Measurements from ENCODE around the gene CSH2.
A peak's percentile ranks its signal among the peaks of the same experiment; 100 is the strongest.
"Not testable (repeated sequence)": the region's sequence is repeated elsewhere in the genome, so short reads cannot be mapped to it uniquely, and the experiment has no call there.

Gene CSH2

DNA sequence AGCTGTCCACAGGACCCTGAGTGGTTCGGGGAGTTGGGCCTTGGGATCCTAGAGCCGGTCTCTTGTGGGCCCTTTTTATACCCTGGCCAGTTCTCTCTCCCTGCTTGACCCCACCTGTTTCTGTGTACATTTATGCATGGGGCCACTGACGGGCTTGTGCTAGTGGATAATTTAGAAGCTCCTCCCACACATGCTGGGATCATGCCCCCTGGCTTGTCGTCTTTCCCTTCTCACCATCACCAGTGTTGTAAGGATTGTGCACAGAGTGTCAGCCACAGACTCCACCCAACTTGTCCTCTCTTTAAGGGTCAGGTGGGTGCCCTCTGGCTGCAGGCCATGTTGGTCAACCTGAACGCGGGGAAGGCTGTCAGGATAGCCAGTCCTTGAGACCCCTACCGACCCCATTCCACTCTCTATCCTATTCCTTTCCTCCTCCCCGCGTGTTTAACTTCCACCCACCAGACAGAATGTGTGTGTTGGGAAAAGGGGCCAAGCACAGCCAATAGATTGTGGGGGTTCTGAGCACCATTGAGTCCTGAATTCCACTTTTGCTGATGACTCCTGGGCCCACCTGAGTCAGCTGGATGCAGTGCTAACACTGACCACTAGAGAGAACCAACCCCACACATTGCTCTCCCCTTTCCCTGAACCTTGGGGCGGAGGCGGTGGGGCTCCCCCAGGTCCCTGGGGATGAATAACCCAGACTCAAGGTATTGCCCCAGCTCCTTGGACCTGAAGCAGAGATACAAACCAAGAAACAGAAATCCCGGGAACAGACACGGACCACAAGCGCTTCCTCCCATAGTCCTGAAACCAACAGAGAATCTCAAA lies 23.3 kb upstream of the CSH2 start, which contains the start of gene CSH1:
Gene CSH1, minus strand, starts transcription at position 51 of the 831 bp plus-strand sequence. CDS start 63 bp downstream, outside the sequence.
- not testable (repeated sequence) for DNase-seq (ENCODE audit: low spot score)

GRCh38 chr17:63894821-63895220 lies 21.3 kb upstream of the CSH2 start:
- DNase-seq (ENCODE audit: low spot score) = not testable (repeated sequence)

- not testable (repeated sequence) for DNase-seq (ENCODE audit: low spot score)
Measured at GRCh38 chr17:63894021-63894420, 20.5 kb upstream of the CSH2 start.

DNA sequence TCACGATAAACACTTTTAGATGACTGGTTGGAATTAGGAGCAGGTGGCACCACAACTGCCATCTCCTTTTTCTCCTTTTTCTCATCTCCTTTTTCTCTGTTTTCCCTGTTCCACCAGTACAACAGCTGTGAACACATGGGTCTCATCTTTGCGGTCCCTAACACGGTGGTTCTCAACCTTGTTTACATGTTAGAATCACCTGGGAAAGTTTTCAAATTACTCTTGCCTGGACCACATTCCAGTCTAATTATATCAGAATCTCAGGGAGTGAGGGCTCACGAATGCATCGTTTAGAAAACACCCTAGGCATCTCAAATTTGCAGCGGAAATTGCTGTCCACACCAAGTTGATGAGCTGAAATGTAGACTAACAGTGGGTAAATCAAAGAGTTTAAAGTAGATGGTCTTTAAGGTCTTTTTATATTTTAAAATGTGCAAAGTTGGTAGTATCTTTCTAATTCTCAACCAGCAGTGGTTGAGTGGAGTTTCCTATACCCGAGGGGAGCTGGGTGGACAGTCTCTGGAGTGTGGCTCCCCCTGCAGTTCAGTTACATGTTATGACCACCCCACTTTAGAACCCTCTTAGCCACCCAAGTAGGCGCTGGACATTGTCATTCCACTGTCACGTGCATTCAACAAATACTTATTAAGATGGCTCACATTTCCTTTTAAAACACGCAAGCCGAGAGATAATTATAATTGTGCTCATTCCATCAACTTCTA lies 19.0 kb upstream of the CSH2 start:
- DNase-seq (ENCODE audit: low spot score) = peak; percentile 20

DNA sequence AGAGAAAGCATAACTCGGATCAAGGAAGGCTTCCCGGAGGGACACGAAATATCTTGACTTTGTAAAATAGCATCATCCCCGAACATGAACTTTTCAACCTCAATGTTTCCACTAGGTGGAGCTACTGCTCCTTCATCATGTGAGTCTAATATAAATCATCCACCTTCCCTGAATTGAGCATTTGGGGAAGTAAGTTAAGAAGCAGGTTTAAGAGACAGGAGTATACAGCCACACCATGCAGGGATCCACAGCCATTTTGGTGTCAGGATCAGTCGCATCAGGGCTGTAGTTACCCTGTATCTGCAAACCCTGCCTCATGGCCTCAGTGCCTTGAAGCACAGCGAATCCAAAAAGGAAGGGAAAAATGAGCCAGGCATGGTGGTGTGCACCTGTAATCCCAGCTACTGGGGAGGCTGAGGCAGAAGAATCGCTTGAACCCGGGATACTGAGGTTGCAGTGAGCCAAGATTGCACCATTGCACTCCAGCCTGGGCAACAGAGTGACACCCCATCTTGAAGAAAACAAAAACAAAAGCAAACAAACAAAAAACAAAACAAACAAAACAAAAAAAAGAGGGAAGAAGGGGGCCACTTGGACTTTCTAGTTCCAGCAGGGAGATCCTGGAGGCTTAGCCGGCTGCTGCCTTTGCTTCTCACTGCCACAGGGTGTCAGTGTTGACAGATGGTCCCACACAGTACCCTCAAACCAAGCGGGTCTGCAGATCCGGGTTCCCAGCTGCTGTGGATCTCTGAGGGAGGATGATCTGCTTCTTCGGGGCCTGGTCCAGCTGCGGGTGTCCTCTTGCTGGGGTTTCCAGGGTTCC lies 15.8 kb upstream of the CSH2 start:
- DNase-seq (ENCODE audit: low spot score) = peak; percentile 43

DNA sequence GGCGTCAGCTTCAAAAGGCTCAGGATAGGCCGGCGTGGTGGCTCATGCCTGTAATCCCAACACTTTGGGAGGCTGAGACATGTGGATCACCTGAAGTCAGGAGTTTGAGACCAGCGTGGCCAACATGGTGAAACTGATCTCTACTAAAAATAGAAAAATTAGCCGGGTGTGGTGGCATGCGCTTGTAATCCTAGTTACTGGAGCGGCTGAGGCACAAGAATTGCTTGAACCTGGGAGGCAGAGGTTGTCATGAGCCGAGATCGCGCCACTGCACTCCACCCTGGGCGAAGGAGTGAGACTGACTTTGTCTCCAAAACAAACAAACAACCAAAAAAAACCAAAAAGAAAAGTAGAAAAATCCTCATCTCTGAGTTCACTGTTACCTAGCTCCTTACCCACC lies 11.6 kb upstream of the CSH2 start:
- not testable (repeated sequence) for DNase-seq (ENCODE audit: low spot score)

- DNase-seq (ENCODE audit: low spot score) = not testable (repeated sequence)
Measured at GRCh38 chr17:63882626-63883126, 9.2 kb upstream of the CSH2 start.

- peak; percentile 56 for DNase-seq (ENCODE audit: low spot score)
Measured at GRCh38 chr17:63881935-63882601, 8.6 kb upstream of the CSH2 start, which contains the start of gene GH2. Gene GH2 (minus strand): TSS chr17:63881944. CDS start chr17:63881801, 143 bp downstream.

DNA sequence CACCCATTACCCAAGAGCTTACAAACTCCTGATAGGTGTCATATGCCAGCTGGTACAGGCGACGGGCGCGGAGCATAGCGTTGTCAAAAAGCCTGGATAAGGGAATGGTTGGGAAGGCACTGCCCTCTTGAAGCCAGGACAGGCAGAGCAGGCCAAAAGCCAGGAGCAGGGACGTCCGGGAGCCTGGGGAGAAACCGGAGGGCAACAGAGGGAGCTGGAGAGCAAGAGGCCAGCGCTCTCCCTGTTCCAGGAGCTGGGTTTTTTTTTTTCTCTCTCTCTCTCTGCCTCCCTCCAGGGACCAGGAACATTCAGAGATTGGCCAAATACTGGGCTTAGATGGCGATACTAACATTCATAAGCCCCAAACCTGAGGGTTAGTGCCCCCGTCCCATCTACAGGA lies 7.9 kb upstream of the CSH2 start:
- not testable (repeated sequence) for DNase-seq (ENCODE audit: low spot score)

DNA sequence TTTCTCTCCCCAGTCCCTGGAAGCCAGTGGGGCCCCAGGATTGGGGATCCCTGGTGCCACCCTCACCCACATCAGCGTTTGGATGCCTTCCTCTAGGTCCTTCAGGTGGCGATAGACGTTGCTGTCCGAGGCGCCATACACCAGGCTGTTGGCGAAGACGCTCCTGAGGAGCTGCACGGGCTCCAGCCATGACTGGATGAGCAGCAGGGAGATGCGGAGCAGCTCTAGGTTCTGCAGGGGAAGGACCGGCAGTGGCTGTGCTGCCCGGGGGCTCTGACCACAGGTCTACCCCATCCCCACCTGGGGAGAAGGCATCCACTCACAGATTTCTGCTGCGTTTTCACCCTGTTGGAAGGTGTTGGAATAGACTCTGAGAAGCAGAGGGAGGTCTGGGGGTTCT lies 7.2 kb upstream of the CSH2 start:
- no peak for DNase-seq (ENCODE audit: low spot score)

- not testable (repeated sequence) for DNase-seq (ENCODE audit: low spot score)
Measured at GRCh38 chr17:63878413-63878812, 4.9 kb upstream of the CSH2 start.

DNA sequence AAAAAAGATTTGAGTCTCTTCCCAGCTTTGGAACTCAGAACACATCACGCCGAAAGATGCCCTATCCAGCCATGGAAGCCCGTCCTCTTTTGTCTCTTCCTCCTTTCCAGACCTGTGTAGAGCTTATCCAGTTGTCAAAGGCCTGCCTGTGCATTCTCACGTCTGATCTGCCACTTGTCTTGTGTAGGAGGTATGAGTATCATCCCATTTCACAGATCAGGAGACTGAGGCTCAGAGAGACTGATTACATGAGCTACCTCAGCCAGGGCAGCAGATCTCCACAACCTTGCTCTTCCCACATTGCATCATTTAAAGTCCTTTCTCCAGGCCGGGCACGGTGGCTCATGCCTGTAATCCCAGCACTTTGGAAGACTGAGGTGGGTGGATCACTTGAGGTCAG lies 1.2 kb upstream of the CSH2 start:
- not testable (repeated sequence) for DNase-seq (ENCODE audit: low spot score)

- DNase-seq (ENCODE audit: low spot score) = not testable (repeated sequence)
Measured at GRCh38 chr17:63874061-63874626, 667 bp upstream of the CSH2 start.

- DNase-seq (ENCODE audit: low spot score) = peak; percentile 84
Measured at GRCh38 chr17:63871646-63872365, 1.7 kb downstream of the CSH2 start.

- not testable (repeated sequence) for DNase-seq (ENCODE audit: low spot score)
Measured at GRCh38 chr17:63870292-63870665, 3.2 kb downstream of the CSH2 start.

- peak; percentile 79 for DNase-seq (ENCODE audit: low spot score)
Measured at GRCh38 chr17:63869491-63870291, 3.8 kb downstream of the CSH2 start.

DNA sequence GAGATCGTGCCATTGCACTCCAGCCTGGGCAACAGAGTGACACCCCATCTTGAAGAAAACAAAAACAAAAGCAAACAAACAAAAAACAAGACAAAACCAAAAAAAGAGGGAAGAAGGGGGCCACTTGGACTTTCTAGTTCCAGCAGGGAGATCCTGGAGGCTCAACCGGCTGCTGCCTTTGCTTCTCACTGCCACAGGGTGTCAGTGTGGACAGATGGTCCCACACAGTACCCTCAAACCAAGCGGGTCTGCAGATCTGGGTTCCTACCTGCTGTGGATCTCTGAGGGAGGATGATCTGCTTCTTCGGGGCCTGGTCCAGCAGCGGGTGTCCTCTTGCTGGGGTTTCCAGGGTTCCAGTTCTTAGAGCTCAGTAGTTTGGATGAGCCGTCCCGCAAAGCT lies 6.9 kb downstream of the CSH2 start:
- not testable (repeated sequence) for DNase-seq (ENCODE audit: low spot score)

DNA sequence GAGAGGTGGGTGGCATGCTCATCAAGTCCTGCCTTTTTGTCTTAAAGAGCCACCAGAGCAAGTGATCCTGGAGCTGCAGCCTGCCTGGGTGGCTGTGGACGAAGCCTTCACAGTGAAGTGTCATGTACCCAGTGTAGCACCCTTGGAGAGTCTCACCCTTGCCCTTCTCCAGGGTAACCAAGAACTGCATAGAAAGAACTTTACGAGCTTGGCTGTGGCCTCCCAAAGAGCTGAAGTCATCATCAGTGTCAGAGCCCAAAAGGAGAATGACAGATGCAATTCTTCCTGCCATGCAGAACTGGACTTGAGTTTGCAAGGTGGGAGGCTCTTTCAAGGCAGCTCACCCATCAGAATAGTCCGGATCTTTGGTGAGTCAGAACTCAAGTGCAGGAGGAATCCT lies 14.2 kb downstream of the CSH2 start:
- DNase-seq (ENCODE audit: low spot score) = no peak

- not testable (repeated sequence) for DNase-seq (ENCODE audit: low spot score)
Measured at GRCh38 chr17:63856425-63856824, 17.1 kb downstream of the CSH2 start.
